Loucy (cell line): ENCODE data around the gene LCA5L.

ENCODE experiments used
- H2AFZ ChIP-seq: fragments of 200-600 bp; sonication (generic); 2 replicates; pipeline ENCODE4 v1.6.0; 2016; ENCODE audit warnings: antibody characterized with exemption, mild to moderate bottlenecking, low read length, moderate library complexity
- H3F3A ChIP-seq: fragments of 200-600 bp; 2 replicates; pipeline ENCODE4 v1.6.0; 2016; ENCODE audit warnings: antibody characterized with exemption, low read depth, mild to moderate bottlenecking
- H3K27me3 ChIP-seq: fragments of 200-600 bp; sonication (generic); 2 replicates; pipeline ENCODE4 v1.6.1; 2014; ENCODE audit warnings: low read length, mild to moderate bottlenecking; ENCODE audit not compliant: insufficient read depth, poor library complexity, severe bottlenecking
- H3K36me3 ChIP-seq: fragments of 200-600 bp; sonication (generic); 2 replicates; pipeline ENCODE4 v1.6.1; 2016; ENCODE audit warnings: low read length; ENCODE audit not compliant: insufficient read depth
- H3K4me1 ChIP-seq: fragments of 200-600 bp; sonication (generic); 2 replicates; pipeline ENCODE4 v1.5.1; 2014; ENCODE audit warnings: low read length, mild to moderate bottlenecking; ENCODE audit not compliant: insufficient read depth, poor library complexity, severe bottlenecking
- H3K4me2 ChIP-seq: fragments of 200-600 bp; sonication (generic); 2 replicates; pipeline ENCODE4 v1.6.0; 2014; ENCODE audit warnings: antibody characterized with exemption, low read length, low read depth, mild to moderate bottlenecking; ENCODE audit not compliant: poor library complexity, severe bottlenecking
- H3K4me3 ChIP-seq: fragments of 200-600 bp; sonication (generic); 2 replicates; pipeline ENCODE4 v1.5.1; 2014; ENCODE audit warnings: low read length, mild to moderate bottlenecking, mixed read lengths; ENCODE audit not compliant: poor library complexity, severe bottlenecking
- H3K79me2 ChIP-seq: fragments of 200-600 bp; sonication (generic); 2 replicates; pipeline ENCODE4 v1.6.1; 2014; ENCODE audit warnings: low read length; ENCODE audit not compliant: insufficient read depth
- H3K9ac ChIP-seq: fragments of 200-600 bp; sonication (generic); 2 replicates; pipeline ENCODE4 v1.6.0; 2014; ENCODE audit warnings: mild to moderate bottlenecking, low read depth, low read length, moderate library complexity; ENCODE audit not compliant: poor library complexity, severe bottlenecking
- H3K9me2 ChIP-seq: fragments of 200-600 bp; sonication (generic); replicated peaks from 2 replicates; pipeline ENCODE4 v1.6.1; 2016; ENCODE audit warnings: low read depth, low read length, mixed read lengths
- H3K9me3 ChIP-seq: fragments of 200-600 bp; sonication (generic); 2 replicates; pipeline ENCODE4 v1.6.1; 2014; ENCODE audit warnings: mild to moderate bottlenecking, antibody characterized with exemption, low read length, low read depth; ENCODE audit not compliant: insufficient read depth
- H4K20me1 ChIP-seq: fragments of 200-600 bp; sonication (generic); 2 replicates; pipeline ENCODE4 v1.6.0; 2014; ENCODE audit warnings: antibody characterized with exemption, low read length, mild to moderate bottlenecking; ENCODE audit not compliant: insufficient read depth, poor library complexity, severe bottlenecking
- CTCF ChIP-seq: fragments of 200-600 bp; sonication (generic); conservative IDR thresholded peaks from 2 replicates; pipeline ENCODE4 v1.5.1; 2014; ENCODE audit warnings: mild to moderate bottlenecking, antibody characterized with exemption, low read length
- EZH2phosphoT487 ChIP-seq: fragments of 200-600 bp; IDR thresholded peaks from 2 replicates; pipeline ENCODE4 v1.6.1; 2018; ENCODE audit warnings: antibody characterized with exemption, mild to moderate bottlenecking, moderate library complexity, borderline replicate concordance

The LCA5L gene

GRCh38 chr21:39366563-39366962 is 79.0 kb downstream of the LCA5L start:
- Histone ChIP-seq H4K20me1 (no peaks in the 10 kb centered on the region), H2AFZ (no peak overlapping the region), H3F3A (no peaks in the 10 kb centered on the region), H3K9ac (no peak overlapping the region), H3K36me3 (no peaks in the 10 kb centered on the region), H3K4me1 (no peaks in the 10 kb centered on the region), H3K27me3 (no peaks in the 10 kb centered on the region), H3K9me3 (no peaks in the 10 kb centered on the region), H3K4me2 (no peak overlapping the region), H3K4me3 (no peak overlapping the region), H3K9me2 (no peaks in the 10 kb centered on the region), H3K79me2 (no peaks in the 10 kb centered on the region)
- TF ChIP-seq EZH2phosphoT487 (no peak), CTCF (no peak)

- no peaks in the 10 kb centered on the region for H3K9me3 ChIP-seq
- no peaks in the 10 kb centered on the region for H3K79me2 ChIP-seq
- no peaks in the 10 kb centered on the region for H3K9me2 ChIP-seq
- no peaks in the 10 kb centered on the region for H3K4me1 ChIP-seq
- no peak overlapping the region for H3K4me3 ChIP-seq
- H3K4me2 ChIP-seq = no peak overlapping the region
- no peaks in the 10 kb centered on the region for H3F3A ChIP-seq
- H3K36me3 ChIP-seq = no peaks in the 10 kb centered on the region
- no peak overlapping the region for H2AFZ ChIP-seq
- no peak overlapping the region for H3K9ac ChIP-seq
- no peaks in the 10 kb centered on the region for H3K27me3 ChIP-seq
- TF ChIP-seq EZH2phosphoT487 (no peak), CTCF (no peak)
- H4K20me1 ChIP-seq = no peaks in the 10 kb centered on the region
These were observed 80.6 kb downstream of the LCA5L start for GRCh38 chr21:39364949-39365348.

GRCh38 chr21:39363607-39364555 is 81.7 kb downstream of the LCA5L start:
- Histone ChIP-seq H3K4me2 (no peak overlapping the region), H2AFZ (no peak overlapping the region), H3F3A (no peaks in the 10 kb centered on the region), H4K20me1 (no peaks in the 10 kb centered on the region), H3K79me2 (no peaks in the 10 kb centered on the region), H3K9ac (no peak overlapping the region), H3K27me3 (no peaks in the 10 kb centered on the region), H3K4me3 (no peak overlapping the region), H3K4me1 (no peaks in the 10 kb centered on the region), H3K36me3 (no peaks in the 10 kb centered on the region), H3K9me2 (no peaks in the 10 kb centered on the region), H3K9me3 (no peaks in the 10 kb centered on the region)
- TF ChIP-seq CTCF (no peak), EZH2phosphoT487 (no peak)
